ENCODE measurements around the gene ZNF597. TPM values are rescaled to one million over a fixed set of nuclear protein-coding genes. Genes with fewer than 3 reads are reported as not detected.
"Not testable (repeated sequence)": the region's sequence is repeated elsewhere in the genome, so short reads cannot be mapped to it uniquely, and the experiment has no call there.

Gene ZNF597
- total and polyA plus RNA-seq, 2 experiments from 2014 or later = 1.2 to 2.4 TPM

DNA sequence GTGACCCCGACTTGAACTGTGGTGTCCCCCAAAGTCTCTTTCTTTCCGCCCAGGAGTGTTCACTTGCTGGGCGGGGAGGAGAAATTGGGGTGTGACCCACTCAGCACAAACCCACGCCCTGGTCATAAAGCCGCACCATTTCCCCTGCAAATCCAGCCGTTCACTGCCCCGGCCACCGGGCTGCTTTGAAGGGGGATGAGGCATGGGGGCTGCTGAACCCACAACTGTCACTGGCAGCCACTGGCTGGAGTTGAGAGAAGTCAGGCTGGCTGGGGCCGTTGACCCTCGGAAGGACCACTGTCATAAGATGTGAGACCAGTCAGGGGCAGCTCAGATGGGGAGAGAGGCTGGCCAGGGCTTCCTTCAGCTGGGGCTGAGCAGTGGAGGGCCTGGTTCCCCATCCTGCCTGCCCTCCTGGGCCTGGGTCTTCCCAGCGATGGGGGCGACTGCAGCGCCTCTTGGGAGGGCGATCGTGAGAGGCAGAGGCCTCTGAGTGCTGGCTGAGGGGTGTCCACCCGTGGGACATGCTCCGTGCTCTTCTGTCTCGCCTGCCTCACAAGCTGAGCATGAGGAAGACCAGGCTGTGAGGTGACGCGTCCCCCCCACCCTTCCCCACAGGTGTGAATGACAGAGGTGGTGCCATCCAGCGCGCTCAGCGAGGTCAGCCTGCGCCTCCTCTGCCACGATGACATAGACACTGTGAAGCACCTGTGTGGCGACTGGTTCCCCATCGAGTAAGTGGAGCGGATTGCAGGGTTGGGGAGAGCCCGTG, 32.5 kb upstream of the ZNF597 start (continued):
- TF ChIP-seq, protein P1, sequence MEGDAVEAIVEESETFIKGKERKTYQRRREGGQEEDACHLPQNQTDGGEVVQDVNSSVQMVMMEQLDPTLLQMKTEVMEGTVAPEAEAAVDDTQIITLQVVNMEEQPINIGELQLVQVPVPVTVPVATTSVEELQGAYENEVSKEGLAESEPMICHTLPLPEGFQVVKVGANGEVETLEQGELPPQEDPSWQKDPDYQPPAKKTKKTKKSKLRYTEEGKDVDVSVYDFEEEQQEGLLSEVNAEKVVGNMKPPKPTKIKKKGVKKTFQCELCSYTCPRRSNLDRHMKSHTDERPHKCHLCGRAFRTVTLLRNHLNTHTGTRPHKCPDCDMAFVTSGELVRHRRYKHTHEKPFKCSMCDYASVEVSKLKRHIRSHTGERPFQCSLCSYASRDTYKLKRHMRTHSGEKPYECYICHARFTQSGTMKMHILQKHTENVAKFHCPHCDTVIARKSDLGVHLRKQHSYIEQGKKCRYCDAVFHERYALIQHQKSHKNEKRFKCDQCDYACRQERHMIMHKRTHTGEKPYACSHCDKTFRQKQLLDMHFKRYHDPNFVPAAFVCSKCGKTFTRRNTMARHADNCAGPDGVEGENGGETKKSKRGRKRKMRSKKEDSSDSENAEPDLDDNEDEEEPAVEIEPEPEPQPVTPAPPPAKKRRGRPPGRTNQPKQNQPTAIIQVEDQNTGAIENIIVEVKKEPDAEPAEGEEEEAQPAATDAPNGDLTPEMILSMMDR (conservative IDR thresholded peaks at IDR 0.05; ENCODE audit: low read depth in 2 of 2) = no peak
- TF ChIP-seq EZH2phosphoT487 (IDR thresholded peaks at IDR 0.05; ENCODE audit: unreplicated experiment) (no peak), EZH2 (IDR thresholded peaks at IDR 0.05; ENCODE audit: low read depth, unreplicated experiment) (no peak), REST (IDR thresholded peaks at IDR 0.05; ENCODE audit: unreplicated experiment) (no peak), STAT1 (IDR thresholded peaks at IDR 0.05; ENCODE audit: unreplicated experiment) (no peak), ETS1 (IDR thresholded peaks at IDR 0.05) (no peak), ZNF114 (CRISPR knock-in tag; IDR thresholded peaks at IDR 0.05) (no peak), NANOG (IDR thresholded peaks at IDR 0.05; ENCODE audit: borderline replicate concordance) (no peak), ZNF331 (CRISPR knock-in tag; IDR thresholded peaks at IDR 0.05; ENCODE audit: low read depth) (no peak), CREB1 (CRISPR knock-in tag; IDR thresholded peaks at IDR 0.05; ENCODE audit: low read depth) (no peak)

- H3K27ac ChIP-seq (ENCODE audit: low read depth); H3K27ac Mint-ChIP-seq; ATAC-seq; H3K9me3 Mint-ChIP-seq; H3K4me3 ChIP-seq; H3K27me3 Mint-ChIP-seq (ENCODE audit: insufficient read depth, low read depth, poor library complexity); DNase-seq (ENCODE audit: low spot score); H3K4me1 ChIP-seq (ENCODE audit: insufficient read depth); H3K4me2 ChIP-seq; H3K36me3 ChIP-seq (ENCODE audit: insufficient read depth); H3K4me3 Mint-ChIP-seq; H2AFZ ChIP-seq; H3K9me2 ChIP-seq (ENCODE audit: insufficient read depth); H3K4me1 Mint-ChIP-seq; H3F3A ChIP-seq (replicated peaks; ENCODE audit: low read depth); H3K27me3 ChIP-seq (ENCODE audit: insufficient read depth): not testable (repeated sequence)
- H3K79me2 ChIP-seq (replicated peaks; ENCODE audit: insufficient read depth) = peaks cover 83% of the 10 kb centered on the region
- peaks cover 29% of the 10 kb centered on the region; the same call in 1 of the 2 replicates for H4K20me1 ChIP-seq (replicated peaks; ENCODE audit: insufficient read depth)
- H3K36me3 Mint-ChIP-seq (ENCODE audit: low read depth) = peaks cover 12% of the 10 kb centered on the region
Measured at GRCh38 chr16:3474870-3475269, 31.6 kb upstream of the ZNF597 start.

Data from GM23338 (cell line).